HFFc6 (cell line): ENCODE measurements around the gene MADD. TPM values are rescaled to one million over a fixed set of nuclear protein-coding genes. Genes with fewer than 3 reads are reported as not detected.

Experiments
- DNase-seq: peaks from one replicate; pipeline ENCODE4 v3.0.0-alpha.2; 2018
- H3K27ac Mint-ChIP-seq: 2 replicates; pipeline ENCODE4 v1.8.0; 2020; ENCODE audit warnings: mild to moderate bottlenecking, mixed read lengths
- H3K27me3 Mint-ChIP-seq: 2 replicates; pipeline ENCODE4 v1.8.0; 2021; ENCODE audit warnings: mild to moderate bottlenecking, moderate library complexity, mixed read lengths; ENCODE audit not compliant: insufficient read depth
- H3K36me3 Mint-ChIP-seq: 2 replicates; pipeline ENCODE4 v1.8.0; 2021; ENCODE audit warnings: low read depth, mixed read lengths
- H3K4me1 Mint-ChIP-seq: 2 replicates; pipeline ENCODE4 v1.8.0; 2020; ENCODE audit warnings: low read depth, mixed read lengths
- H3K4me3 Mint-ChIP-seq: 2 replicates; pipeline ENCODE4 v1.8.0; 2020; ENCODE audit warnings: mild to moderate bottlenecking, moderate library complexity, mixed read lengths
- H3K9me3 Mint-ChIP-seq: 2 replicates; pipeline ENCODE4 v1.8.0; 2020; ENCODE audit warnings: mild to moderate bottlenecking, mixed read lengths
- CTCF ChIP-seq: fragments of 200-600 bp; sonication (generic); IDR thresholded peaks from 2 replicates; pipeline ENCODE4 v1.5.0; 2021; ENCODE audit warnings: antibody characterized with exemption, mild to moderate bottlenecking
- total RNA-seq, 6 experiments: library from RNA; stranded (reverse); fragmentation: NEBNext Ultra II Directional; extraction: Animal tissue kit (Norgen Biotek cat#: 25700); gene quantifications; 2 replicates in 1 of 6; 3 replicates in 5 of 6; pipeline ENCODE4 v1.2.3, GENCODE V29; 2021

Gene MADD
- total RNA-seq, 6 experiments from 2014 or later = 22.4 to 30.5 (median 25.2) TPM

DNA sequence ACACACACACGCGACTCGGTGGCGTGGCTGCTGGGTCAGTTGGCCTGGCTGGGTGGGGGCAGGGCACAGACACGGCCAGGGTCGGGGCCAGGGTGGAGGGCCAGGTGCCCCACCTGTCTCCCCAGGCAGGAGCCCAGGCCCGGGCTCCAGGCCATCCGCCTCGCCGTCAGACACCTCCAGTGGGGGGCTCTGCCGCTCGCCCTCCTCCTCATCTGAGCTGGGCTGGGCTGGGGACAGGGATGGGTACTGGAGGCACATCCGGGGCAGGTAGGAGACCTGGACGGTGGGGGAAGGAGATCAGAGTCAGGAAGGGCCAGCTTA is 88.8 kb downstream of the MADD start:
- H3K27ac Mint-ChIP-seq = no peak overlapping the region
- no peaks in the 10 kb centered on the region; the same call in 1 of the 2 replicates for H3K27me3 Mint-ChIP-seq
- H3K4me1 Mint-ChIP-seq = no peaks in the 10 kb centered on the region
- TF ChIP-seq CTCF = no peak
- no peaks in the 10 kb centered on the region for H3K9me3 Mint-ChIP-seq
- no peak overlapping the region for H3K4me3 Mint-ChIP-seq
- DNase-seq = no peak
- no peaks in the 10 kb centered on the region for H3K36me3 Mint-ChIP-seq

DNA sequence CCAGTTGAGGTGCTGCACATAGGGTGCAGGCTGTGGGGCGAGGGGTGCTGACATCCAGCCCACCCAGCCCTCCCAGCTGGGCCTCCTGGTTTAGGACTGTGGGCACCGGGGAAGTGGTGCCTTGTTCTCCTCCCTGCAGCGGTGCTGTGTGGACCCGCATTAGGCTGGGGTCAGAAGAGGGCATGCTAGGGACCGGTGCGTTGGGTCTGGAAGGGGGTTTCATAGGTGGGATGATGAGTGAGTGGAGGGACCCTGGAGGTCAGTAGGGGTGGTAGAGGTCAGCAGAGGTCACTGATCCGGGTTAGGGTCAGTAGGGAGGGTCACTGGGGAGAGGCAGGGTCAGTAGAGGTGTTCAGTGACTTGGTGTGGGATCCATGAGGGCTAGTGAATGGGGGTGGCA is 89.2 kb downstream of the MADD start:
- TF ChIP-seq CTCF = no peak
- H3K9me3 Mint-ChIP-seq = no peaks in the 10 kb centered on the region

GRCh38 chr11:47359586-47359985 is 89.7 kb downstream of the MADD start:
- no peak for TF ChIP-seq CTCF
- Mint-ChIP-seq H3K9me3 (no peaks in the 10 kb centered on the region), H3K4me1 (no peaks in the 10 kb centered on the region), H3K27ac (no peak overlapping the region), H3K27me3 (peaks cover 3% of the 10 kb centered on the region; the same call in 1 of the 2 replicates), H3K4me3 (no peak overlapping the region), H3K36me3 (no peaks in the 10 kb centered on the region)
- DNase-seq = no peak

More for the DNA sequence above, 89.2 kb downstream of the MADD start:
- DNase-seq = no peak
- no peak overlapping the region for H3K27ac Mint-ChIP-seq
- no peak overlapping the region for H3K4me3 Mint-ChIP-seq
- no peaks in the 10 kb centered on the region for H3K4me1 Mint-ChIP-seq
- no peaks in the 10 kb centered on the region for H3K36me3 Mint-ChIP-seq
- no peaks in the 10 kb centered on the region; the same call in 1 of the 2 replicates for H3K27me3 Mint-ChIP-seq

GRCh38 chr11:47360341-47360740 is 90.4 kb downstream of the MADD start:
- H3K27ac Mint-ChIP-seq = no peak overlapping the region
- H3K27me3 Mint-ChIP-seq = peaks cover 4% of the 10 kb centered on the region; the same call in 1 of the 2 replicates
- DNase-seq = no peak
- H3K36me3 Mint-ChIP-seq = no peaks in the 10 kb centered on the region
- no peaks in the 10 kb centered on the region for H3K4me1 Mint-ChIP-seq
- H3K9me3 Mint-ChIP-seq = no peaks in the 10 kb centered on the region
- H3K4me3 Mint-ChIP-seq = no peak overlapping the region
- TF ChIP-seq CTCF = no peak

DNA sequence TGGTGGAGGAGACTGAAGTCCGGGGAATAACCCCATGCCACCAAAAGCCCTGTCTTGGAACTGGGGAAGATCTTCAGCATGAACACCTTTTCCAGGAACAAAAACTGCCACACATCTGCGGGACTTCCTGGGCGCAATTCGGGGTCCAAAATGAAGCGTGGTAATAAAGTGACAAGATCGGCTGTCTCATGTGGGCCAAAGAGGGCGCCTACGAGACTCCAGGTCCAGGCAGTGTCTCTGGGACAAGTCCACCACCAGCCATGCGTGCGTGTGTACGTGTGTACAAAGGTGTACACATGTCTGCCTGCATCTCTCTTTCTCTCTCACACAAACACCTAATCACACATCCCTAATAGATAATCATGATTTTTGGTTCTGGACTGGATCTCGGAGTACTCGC is 91.5 kb downstream of the MADD start:
- DNase-seq = no peak
- Mint-ChIP-seq H3K9me3 (no peaks in the 10 kb centered on the region), H3K27me3 (peaks cover 9% of the 10 kb centered on the region), H3K4me3 (no peak overlapping the region), H3K4me1 (no peaks in the 10 kb centered on the region), H3K36me3 (no peaks in the 10 kb centered on the region), H3K27ac (no peak overlapping the region)
- TF ChIP-seq CTCF = no peak

DNA sequence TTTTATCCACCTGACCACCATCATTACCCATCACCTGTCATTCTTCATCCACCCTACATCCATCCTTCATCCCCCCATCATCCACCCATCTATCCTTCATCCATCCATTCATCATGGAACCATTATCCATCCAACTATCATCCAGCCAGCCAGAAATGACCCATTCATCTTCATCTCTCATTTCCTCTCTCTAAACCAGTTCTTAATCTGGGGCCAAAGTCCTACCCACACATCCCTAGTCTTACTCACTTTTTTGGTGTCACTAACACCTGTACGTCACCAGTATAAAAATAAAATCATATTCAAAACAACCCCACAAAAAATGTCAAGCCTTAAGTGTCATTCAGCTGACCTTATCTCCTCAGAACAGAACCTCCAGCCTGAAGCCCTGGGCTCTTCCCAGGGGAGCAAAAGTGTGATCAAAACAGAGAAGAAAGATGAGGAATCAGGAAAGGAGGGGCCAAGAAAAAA is 96.1 kb downstream of the MADD start:
- Mint-ChIP-seq H3K4me3 (no peak overlapping the region), H3K27me3 (peaks cover 16% of the 10 kb centered on the region), H3K36me3 (no peaks in the 10 kb centered on the region), H3K27ac (no peak overlapping the region), H3K9me3 (no peaks in the 10 kb centered on the region), H3K4me1 (no peaks in the 10 kb centered on the region)
- TF ChIP-seq CTCF = no peak
- DNase-seq = no peak
